Transverse colon (tissue), 4 donors: Measurements from ENCODE around the gene SMAD9. TPM values are rescaled to one million over a fixed set of nuclear protein-coding genes. Genes with fewer than 3 reads are reported as not detected.

Experiments used
- DNase-seq: peaks from one replicate; pipeline ENCODE4 v3.0.0-alpha.2; 2019
- H3K27ac ChIP-seq, 4 donors: fragments of 200-600 bp; sonication (generic); 2 replicates each; pipeline ENCODE4 v1.5.1; 2016 to 2018; ENCODE audit warnings: inconsistent platforms in 4 of 4
- H3K27me3 ChIP-seq: fragments of 200-600 bp; sonication (generic); 2 replicates; pipeline ENCODE4 v1.5.1; 2017; ENCODE audit warnings: inconsistent platforms
- H3K36me3 ChIP-seq, 4 donors: fragments of 200-600 bp; sonication (generic); 2 replicates each; pipeline ENCODE4 v1.5.1; 2017 to 2019; ENCODE audit warnings: inconsistent platforms in 4 of 4
- H3K4me1 ChIP-seq, 4 donors: fragments of 200-600 bp; sonication (generic); 2 replicates each; pipeline ENCODE4 v1.5.1; 2017 to 2020; ENCODE audit warnings: inconsistent platforms in 4 of 4
- H3K4me3 ChIP-seq, 4 donors: fragments of 200-600 bp; sonication (generic); 1 replicate in 1 of 4; 2 replicates in 3 of 4; pipeline versions ENCODE4 v1.5.1 to v1.6.1; 2017 to 2019; ENCODE audit warnings: inconsistent platforms in 4 of 4
- H3K9me3 ChIP-seq, 2 donors: fragments of 200-600 bp; sonication (generic); 2 replicates each; pipeline ENCODE4 v1.5.1; 2017 to 2019; ENCODE audit warnings: inconsistent platforms in 2 of 2
- EP300 ChIP-seq: sonication (generic); formaldehyde crosslinking; IDR thresholded peaks from one replicate; pipeline ENCODE4 v1.6.1; 2017; ENCODE audit warnings: antibody characterized with exemption, low read depth
- POLR2A ChIP-seq: fragments of 450-650 bp; IDR thresholded peaks from one replicate; pipeline ENCODE4 v1.6.1; 2016; ENCODE audit warnings: antibody characterized with exemption, mild to moderate bottlenecking, moderate library complexity
- POLR2AphosphoS5 ChIP-seq, 3 donors: sonication (generic); formaldehyde crosslinking; IDR thresholded peaks; one replicate each; pipeline ENCODE4 v1.6.1; 2016; ENCODE audit warnings: antibody characterized with exemption in 3 of 3
- WGBS, 2 donors: methylation state at CpG; one replicate each; pipeline ENCODE4 v1.1.5; 2018; ENCODE audit warnings: low coverage in 1 of 2; 5-methylcytosine and 5-hydroxymethylcytosine counted together
- in situ Hi-C, 4 donors: fragments of 200-750 bp; cut with MboI; loops; one replicate each; pipeline versions ENCODE4 v1.15.0 to v1.15.1; 2017; ENCODE audit warnings: low sequenced_read_pairs in 3 of 4, low pct_ligation_motif_present in 1 of 4, low pct_unique_long_range_greater_than_20kb in 1 of 4
- intact Hi-C: fragments of 100-400 bp; cut with DNase I; formaldehyde crosslinking; loops from one replicate; pipeline ENCODE4 v1.15.1; 2023; ENCODE audit warnings: low total_unique reads
- total RNA-seq, 4 donors: library from RNA; depleted of rRNA; stranded (reverse); fragments of >200 nt; gene quantifications; one replicate each; pipeline ENCODE4 v1.1.0, GENCODE V29; 2016
- TF ChIP-seq, protein P1 (sequence below), 5 experiments: fragments of 200-600 bp in 3 of 5; fragments of 450-650 bp in 2 of 5; sonication (generic) in 3 of 5; IDR thresholded peaks; 1 replicate in 2 of 5; 2 replicates in 3 of 5; pipeline ENCODE4 v1.5.1; 2016 to 2017; ENCODE audit warnings: antibody characterized with exemption in 5 of 5, inconsistent platforms in 3 of 5, mild to moderate bottlenecking in 2 of 5, moderate library complexity in 1 of 5

SMAD9 gene
- total RNA-seq, 4 donors from 2014 or later, result 4.0 to 19.8 (median 9.8) TPM

DNA sequence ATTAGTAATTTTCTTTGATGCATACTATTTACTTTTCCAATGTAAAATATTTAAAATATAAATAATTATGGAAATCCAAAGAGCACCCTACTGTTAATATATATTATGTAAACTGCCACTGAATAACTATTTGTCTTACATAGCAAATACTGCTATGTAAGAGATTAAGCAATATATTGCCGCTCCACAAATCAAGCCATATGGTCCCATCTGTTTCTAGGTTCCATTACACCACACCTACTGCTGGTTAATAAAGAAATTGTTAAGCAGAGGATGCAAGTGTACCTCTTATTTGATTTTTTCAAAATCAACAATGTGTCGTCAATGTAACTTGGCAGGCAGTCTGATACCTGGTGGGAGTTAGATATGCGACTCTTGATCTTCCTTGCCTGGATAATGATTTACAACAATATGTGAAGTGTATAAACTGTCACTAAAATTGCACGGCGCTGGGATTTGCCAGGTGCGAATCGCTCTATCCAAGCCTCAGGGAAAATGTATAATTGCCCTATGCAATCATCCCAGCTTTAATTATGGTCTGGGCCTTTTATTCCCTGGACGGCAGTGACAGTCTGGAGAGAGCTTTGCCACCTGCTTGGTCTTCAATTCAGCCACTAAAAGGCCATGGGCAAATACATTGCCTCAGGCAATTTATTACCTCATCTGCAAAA is 16.0 kb downstream of the SMAD9 start:
- H3K27ac ChIP-seq, result peak overlapping the region in 2 of 4 donors; percentile 2 to 26
- peak; percentile 27 for DNase-seq

DNA sequence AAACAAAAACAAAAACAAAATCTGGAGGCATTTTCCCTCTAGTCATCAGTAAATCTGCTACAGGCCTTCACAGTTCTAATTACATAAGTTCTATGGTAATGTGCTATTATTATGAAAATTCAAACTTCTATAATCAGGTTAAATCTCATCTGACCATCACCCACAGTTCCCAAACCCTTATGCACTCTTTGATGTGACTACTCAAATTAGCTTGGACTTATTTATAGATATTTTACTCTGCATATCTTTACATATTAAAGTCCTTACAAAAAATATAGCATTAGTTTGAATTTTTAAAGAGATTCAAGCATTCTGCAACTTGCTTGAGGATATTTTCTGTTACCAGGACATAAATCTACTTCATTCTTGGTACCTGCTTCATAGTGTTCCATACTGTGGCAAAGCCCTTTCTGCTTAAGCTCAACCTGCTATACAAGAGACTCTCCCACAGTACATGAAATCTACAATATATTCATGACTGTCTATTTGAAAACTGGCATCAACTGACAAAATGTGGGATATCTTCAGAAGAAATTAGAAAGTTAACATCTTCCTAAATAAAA is 22.9 kb downstream of the SMAD9 start:
- in situ Hi-C loops, result no loop called here
- TF ChIP-seq POLR2AphosphoS5 (IDR thresholded peaks at IDR 0.05), result no peak
- TF ChIP-seq POLR2A, result no peak
- TF ChIP-seq, protein P1, sequence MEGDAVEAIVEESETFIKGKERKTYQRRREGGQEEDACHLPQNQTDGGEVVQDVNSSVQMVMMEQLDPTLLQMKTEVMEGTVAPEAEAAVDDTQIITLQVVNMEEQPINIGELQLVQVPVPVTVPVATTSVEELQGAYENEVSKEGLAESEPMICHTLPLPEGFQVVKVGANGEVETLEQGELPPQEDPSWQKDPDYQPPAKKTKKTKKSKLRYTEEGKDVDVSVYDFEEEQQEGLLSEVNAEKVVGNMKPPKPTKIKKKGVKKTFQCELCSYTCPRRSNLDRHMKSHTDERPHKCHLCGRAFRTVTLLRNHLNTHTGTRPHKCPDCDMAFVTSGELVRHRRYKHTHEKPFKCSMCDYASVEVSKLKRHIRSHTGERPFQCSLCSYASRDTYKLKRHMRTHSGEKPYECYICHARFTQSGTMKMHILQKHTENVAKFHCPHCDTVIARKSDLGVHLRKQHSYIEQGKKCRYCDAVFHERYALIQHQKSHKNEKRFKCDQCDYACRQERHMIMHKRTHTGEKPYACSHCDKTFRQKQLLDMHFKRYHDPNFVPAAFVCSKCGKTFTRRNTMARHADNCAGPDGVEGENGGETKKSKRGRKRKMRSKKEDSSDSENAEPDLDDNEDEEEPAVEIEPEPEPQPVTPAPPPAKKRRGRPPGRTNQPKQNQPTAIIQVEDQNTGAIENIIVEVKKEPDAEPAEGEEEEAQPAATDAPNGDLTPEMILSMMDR (IDR thresholded peaks at IDR 0.05), result no peak
- TF ChIP-seq EP300, result no peak
- Histone ChIP-seq H3K4me1 (peaks cover 0 to 4% (median 0%) of the 10 kb centered on the region in 4 donors), H3K27me3 (no peaks in the 10 kb centered on the region), H3K27ac (no peak overlapping the region), H3K4me3 (no peak overlapping the region), H3K9me3 (no peaks in the 10 kb centered on the region), H3K36me3 (no peaks in the 10 kb centered on the region)
- intact Hi-C loops, result no loop called here
- DNase-seq, result no peak

More for the DNA sequence above, 16.0 kb downstream of the SMAD9 start:
- in situ Hi-C loops, result no loop called here
- intact Hi-C loops, result no loop called here
- Histone ChIP-seq H3K4me1 (peaks cover 0 to 4% (median 0%) of the 10 kb centered on the region in 4 donors), H3K36me3 (no peaks in the 10 kb centered on the region), H3K27me3 (no peaks in the 10 kb centered on the region), H3K4me3 (no peak overlapping the region), H3K9me3 (no peaks in the 10 kb centered on the region)
- 46 to 50% methylated on average over 2 to 8 of the region's 8 CpGs for WGBS, 2 donors
- TF ChIP-seq EP300 (no peak), POLR2A (no peak)
- TF ChIP-seq, protein P1 (IDR thresholded peaks at IDR 0.05), result no peak

DNA sequence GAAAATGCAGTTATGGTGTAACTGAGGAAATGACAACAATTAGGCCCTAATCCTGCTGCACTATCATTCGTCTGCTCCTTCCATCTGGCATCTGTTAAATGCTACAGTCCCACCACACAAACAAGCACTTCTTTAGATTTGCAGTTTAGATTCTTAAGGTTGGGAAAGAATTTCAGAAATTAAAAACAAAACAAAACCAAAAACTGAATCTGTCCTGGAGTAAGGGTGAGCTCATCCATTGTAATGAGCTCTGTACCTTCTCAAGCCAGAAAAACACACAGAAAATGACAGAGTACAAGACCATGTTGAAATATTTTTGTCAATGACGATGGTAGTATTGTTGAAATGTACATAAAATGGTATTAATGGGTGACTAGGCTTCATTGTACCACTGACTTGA is 28.3 kb downstream of the SMAD9 start:
- no peak for DNase-seq
- Histone ChIP-seq H3K36me3 (no peaks in the 10 kb centered on the region), H3K9me3 (no peaks in the 10 kb centered on the region), H3K4me3 (no peak overlapping the region), H3K27me3 (no peaks in the 10 kb centered on the region), H3K4me1 (peaks cover 0 to 30% (median 4%) of the 10 kb centered on the region in 4 donors), H3K27ac (peak overlapping the region in 1 of 4 donors; percentile 51)
- in situ Hi-C loops (no loop called here), intact Hi-C loops (no loop called here)
- WGBS, 2 donors, result 69 to 80% methylated on average over 1 to 2 of the region's 2 CpGs
- TF ChIP-seq POLR2A, result no peak
- TF ChIP-seq EP300, result no peak
- TF ChIP-seq, protein P1 (IDR thresholded peaks at IDR 0.05), result no peak
- TF ChIP-seq POLR2AphosphoS5 (IDR thresholded peaks at IDR 0.05), result no peak

DNA sequence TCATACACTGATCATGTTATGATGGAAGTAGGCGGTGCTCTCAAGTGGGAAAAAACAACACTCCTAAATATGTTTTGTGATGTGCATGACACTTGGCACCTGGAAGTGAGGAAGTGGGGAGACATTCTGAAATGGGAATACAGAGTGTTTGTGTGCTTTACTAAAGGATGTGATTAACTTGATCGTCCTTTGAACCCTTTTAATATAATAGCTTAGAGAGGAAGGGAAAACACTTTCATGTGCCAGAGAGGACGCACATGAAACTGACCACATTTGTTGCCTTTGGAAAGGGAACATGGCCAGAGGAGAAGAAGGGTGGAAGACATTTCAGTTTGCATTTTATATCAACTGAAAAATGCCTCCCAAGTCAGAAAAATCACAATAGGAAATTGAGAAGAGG is 31.4 kb downstream of the SMAD9 start:
- Histone ChIP-seq H3K4me3 (no peak overlapping the region), H3K27me3 (no peaks in the 10 kb centered on the region), H3K27ac (no peak overlapping the region), H3K4me1 (peaks cover 0 to 31% (median 4%) of the 10 kb centered on the region in 4 donors), H3K36me3 (no peaks in the 10 kb centered on the region), H3K9me3 (no peaks in the 10 kb centered on the region)
- DNase-seq, result no peak
- intact Hi-C loops, result no loop called here
- in situ Hi-C loops, result no loop called here
- TF ChIP-seq POLR2A (no peak), POLR2AphosphoS5 (IDR thresholded peaks at IDR 0.05) (no peak), EP300 (no peak)
- TF ChIP-seq, protein P1 (IDR thresholded peaks at IDR 0.05), result no peak
- 64 to 66% methylated on average over 3 of the region's 3 CpGs for WGBS, 2 donors
